Activated CD8-positive, alpha-beta memory T cell treated with anti-CD3 and anti-CD28 coated beads, Interleukin-2, amount 10 ng/mL, durations not matched to agents 7 days and 5 days (primary cell): ENCODE measurements around the gene CACNA2D3. TPM values are rescaled to one million over a fixed set of nuclear protein-coding genes. Genes with fewer than 3 reads are reported as not detected.

Source experiments
- ATAC-seq: fragments of 150-1000 bp; cut with Tn5 transposase; one replicate; pipeline ENCODE4 v1.10.0; 2021; ENCODE audit warnings: moderate library complexity
- CTCF ChIA-PET: fragments of 350-600 bp; sonication (Branson Sonifier 250); formaldehyde crosslinking; loops from one replicate; lab custom pipeline; 2021; ENCODE audit warnings: antibody characterized with exemption; lab: Charles Lee
- DNase-seq: peaks from one replicate; pipeline ENCODE4 v3.0.0-alpha.2; 2020
- H3K27ac Mint-ChIP-seq: one replicate; pipeline ENCODE4 v1.8.0; 2021; ENCODE audit warnings: mild to moderate bottlenecking, mixed read lengths
- H3K27me3 Mint-ChIP-seq: one replicate; pipeline ENCODE4 v1.8.0; 2021; ENCODE audit warnings: mixed read lengths
- H3K36me3 Mint-ChIP-seq: one replicate; pipeline ENCODE4 v1.8.0; 2021; ENCODE audit warnings: mild to moderate bottlenecking, mixed read lengths
- H3K4me1 Mint-ChIP-seq: one replicate; pipeline ENCODE4 v1.8.0; 2021; ENCODE audit warnings: mixed read lengths
- H3K4me3 Mint-ChIP-seq: one replicate; pipeline ENCODE4 v1.8.0; 2021; ENCODE audit warnings: mild to moderate bottlenecking, moderate library complexity, mixed read lengths
- H3K9me3 Mint-ChIP-seq: one replicate; pipeline ENCODE4 v1.8.0; 2022; ENCODE audit warnings: low read depth, mixed read lengths
- total RNA-seq, 2 experiments: library from RNA; stranded (reverse); gene quantifications; one replicate each; pipeline ENCODE4 v1.2.3, GENCODE V29; 2021

The CACNA2D3 gene
- total RNA-seq, 2 experiments from 2014 or later = not detected

DNA sequence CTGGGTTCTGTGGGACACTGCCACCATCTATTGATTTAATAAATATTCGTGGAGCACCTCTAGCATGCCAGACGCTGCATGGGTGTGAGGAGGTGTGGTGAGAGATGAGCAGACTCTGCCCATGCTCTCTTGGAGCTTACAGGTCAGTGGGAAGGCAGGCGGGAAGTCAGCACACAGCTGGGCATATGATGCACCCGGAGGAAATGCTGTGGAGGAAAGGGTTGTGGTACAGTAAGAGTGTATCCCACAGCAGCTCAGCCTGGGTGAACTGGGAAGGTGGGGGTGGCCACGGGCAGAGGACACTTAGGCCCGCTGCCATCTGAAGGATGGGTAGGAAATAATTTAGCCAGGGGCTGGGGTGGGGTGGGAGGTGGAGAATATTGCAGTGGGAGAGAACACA, 392.1 kb downstream of the CACNA2D3 start:
- DNase-seq (no peak), ATAC-seq (no peak)
- Mint-ChIP-seq H3K9me3 (peaks cover 6% of the 10 kb centered on the region), H3K36me3 (no peaks in the 10 kb centered on the region), H3K27ac (no peak overlapping the region), H3K4me3 (no peak overlapping the region), H3K4me1 (no peaks in the 10 kb centered on the region), H3K27me3 (no peaks in the 10 kb centered on the region)
- CTCF ChIA-PET = no interaction called here

GRCh38 chr3:54515441-54516213, 393.3 kb downstream of the CACNA2D3 start:
- H3K9me3 Mint-ChIP-seq = peaks cover 6% of the 10 kb centered on the region
- DNase-seq = no peak
- H3K4me1 Mint-ChIP-seq = no peaks in the 10 kb centered on the region
- ATAC-seq = no peak
- no peak overlapping the region for H3K27ac Mint-ChIP-seq
- CTCF ChIA-PET = no interaction called here
- no peaks in the 10 kb centered on the region for H3K27me3 Mint-ChIP-seq
- H3K36me3 Mint-ChIP-seq = no peaks in the 10 kb centered on the region
- H3K4me3 Mint-ChIP-seq = no peak overlapping the region

GRCh38 chr3:54517424-54517823, 395.1 kb downstream of the CACNA2D3 start:
- CTCF ChIA-PET = no interaction called here
- H3K36me3 Mint-ChIP-seq = no peaks in the 10 kb centered on the region
- H3K27me3 Mint-ChIP-seq = no peaks in the 10 kb centered on the region
- no peaks in the 10 kb centered on the region for H3K4me1 Mint-ChIP-seq
- no peak for DNase-seq
- no peak for ATAC-seq
- H3K27ac Mint-ChIP-seq = no peak overlapping the region
- H3K4me3 Mint-ChIP-seq = no peak overlapping the region
- peaks cover 4% of the 10 kb centered on the region for H3K9me3 Mint-ChIP-seq

DNA sequence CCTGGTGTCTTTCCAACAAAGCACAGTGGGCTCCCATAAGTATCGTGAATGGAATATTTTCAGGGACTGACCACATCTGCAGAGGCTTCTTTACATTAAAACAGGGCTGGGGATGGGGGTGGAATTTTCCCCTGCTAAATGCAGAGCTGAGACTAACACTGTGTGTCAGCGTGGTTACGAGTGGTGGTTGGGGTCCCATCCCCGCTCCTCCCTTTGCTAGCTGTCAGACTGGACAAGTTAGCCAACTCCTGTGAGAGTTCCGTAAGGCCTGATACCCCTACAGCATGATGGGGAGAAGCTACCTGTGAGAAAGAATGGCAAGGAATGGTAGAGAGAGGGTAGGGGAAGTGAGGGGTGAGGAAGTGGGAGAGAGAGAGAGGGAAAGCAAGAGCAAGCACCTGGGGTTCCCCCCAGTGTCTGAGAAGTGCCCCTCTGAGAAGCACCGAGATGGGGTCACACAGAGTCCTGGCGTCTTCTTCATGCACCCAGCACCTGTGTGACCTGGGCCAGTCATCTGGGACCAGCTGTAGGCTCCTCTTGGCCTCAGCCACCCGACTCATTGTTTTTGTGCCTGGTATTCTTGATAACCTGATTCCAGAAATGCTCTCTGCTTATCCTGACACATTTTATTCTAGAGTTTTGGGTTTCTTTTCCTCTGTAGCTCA, 395.8 kb downstream of the CACNA2D3 start:
- DNase-seq = no peak
- Mint-ChIP-seq H3K4me3 (no peak overlapping the region), H3K27me3 (no peaks in the 10 kb centered on the region), H3K4me1 (no peaks in the 10 kb centered on the region), H3K27ac (no peak overlapping the region), H3K36me3 (no peaks in the 10 kb centered on the region), H3K9me3 (peaks cover 4% of the 10 kb centered on the region)
- no peak for ATAC-seq
- CTCF ChIA-PET = no interaction called here

DNA sequence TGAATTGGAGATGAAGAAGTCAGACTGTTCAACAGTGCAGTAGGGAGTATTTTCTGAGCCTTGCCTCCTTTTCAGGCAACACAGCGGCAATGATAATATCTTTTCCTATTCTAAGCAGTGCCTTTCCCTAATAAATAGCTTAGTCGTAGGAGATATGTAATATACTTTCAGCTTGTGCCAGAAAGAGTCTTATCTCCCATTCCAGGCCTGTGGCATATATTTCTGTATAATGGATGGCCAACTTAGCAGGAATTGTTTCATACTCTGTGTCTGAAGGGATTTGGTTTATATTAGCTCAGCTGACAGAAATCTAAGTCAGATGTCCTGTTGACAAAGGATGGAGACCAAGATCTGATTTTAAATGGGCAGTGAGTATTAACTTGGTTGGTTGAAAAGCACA, 397.1 kb downstream of the CACNA2D3 start:
- H3K9me3 Mint-ChIP-seq = peaks cover 5% of the 10 kb centered on the region

GRCh38 chr3:54520060-54520459, 397.7 kb downstream of the CACNA2D3 start:
- Mint-ChIP-seq H3K36me3 (no peaks in the 10 kb centered on the region), H3K27ac (no peak overlapping the region), H3K4me1 (no peaks in the 10 kb centered on the region), H3K9me3 (peaks cover 2% of the 10 kb centered on the region), H3K27me3 (no peaks in the 10 kb centered on the region), H3K4me3 (no peak overlapping the region)
- no peak for DNase-seq
- CTCF ChIA-PET = no interaction called here
- ATAC-seq = no peak

More for the DNA sequence above, 397.1 kb downstream of the CACNA2D3 start:
- CTCF ChIA-PET = no interaction called here
- DNase-seq (no peak), ATAC-seq (no peak)
- no peak overlapping the region for H3K27ac Mint-ChIP-seq
- H3K27me3 Mint-ChIP-seq = no peaks in the 10 kb centered on the region
- H3K4me3 Mint-ChIP-seq = no peak overlapping the region
- H3K36me3 Mint-ChIP-seq = no peaks in the 10 kb centered on the region
- no peaks in the 10 kb centered on the region for H3K4me1 Mint-ChIP-seq

DNA sequence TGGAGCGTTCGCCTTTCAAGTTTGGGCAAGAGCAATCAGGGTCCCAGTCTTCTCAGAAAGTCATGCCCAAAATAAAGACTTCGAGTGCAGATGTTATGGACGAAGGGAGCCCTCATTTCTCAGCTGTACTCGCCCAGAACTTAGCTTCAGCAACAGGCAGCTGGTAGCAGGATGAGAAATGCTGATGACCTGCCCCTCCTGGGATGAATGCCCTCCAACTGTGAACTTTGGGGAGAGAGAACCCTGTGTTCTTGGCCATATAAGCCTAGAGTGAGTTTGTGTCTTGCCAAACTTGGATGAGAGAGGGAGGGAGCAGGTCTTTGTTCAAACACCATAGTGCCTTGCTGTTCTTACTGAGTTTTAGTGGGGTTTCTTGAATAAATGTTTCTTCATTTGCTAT, 405.2 kb downstream of the CACNA2D3 start:
- no peak for DNase-seq
- Mint-ChIP-seq H3K27ac (no peak overlapping the region), H3K4me3 (no peak overlapping the region), H3K27me3 (no peaks in the 10 kb centered on the region), H3K36me3 (no peaks in the 10 kb centered on the region), H3K4me1 (no peaks in the 10 kb centered on the region), H3K9me3 (peaks cover 2% of the 10 kb centered on the region)
- CTCF ChIA-PET = no interaction called here
- no peak for ATAC-seq

DNA sequence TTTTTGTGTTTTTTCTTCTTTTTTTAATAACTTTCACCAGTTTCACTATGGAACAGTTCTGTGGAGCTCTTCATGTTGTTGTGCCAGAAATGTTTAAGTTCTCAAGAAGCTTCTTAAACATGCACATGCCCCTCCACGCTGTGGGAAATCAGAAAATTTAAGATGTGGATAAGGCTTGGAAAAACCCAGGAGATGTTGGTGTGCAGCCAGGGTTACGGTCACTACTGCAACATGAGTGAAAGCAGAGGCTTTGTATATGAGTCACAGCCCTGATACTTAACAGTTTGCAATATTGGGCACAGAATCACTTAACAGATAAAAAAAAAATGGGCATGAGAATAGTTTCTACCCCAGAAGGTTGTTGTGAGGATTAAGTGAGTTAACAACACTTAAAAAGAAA, 405.6 kb downstream of the CACNA2D3 start:
- CTCF ChIA-PET = no interaction called here
- ATAC-seq = no peak
- no peaks in the 10 kb centered on the region for H3K36me3 Mint-ChIP-seq
- no peaks in the 10 kb centered on the region for H3K4me1 Mint-ChIP-seq
- no peak overlapping the region for H3K27ac Mint-ChIP-seq
- H3K4me3 Mint-ChIP-seq = no peak overlapping the region
- H3K27me3 Mint-ChIP-seq = no peaks in the 10 kb centered on the region
- peaks cover 2% of the 10 kb centered on the region for H3K9me3 Mint-ChIP-seq
- DNase-seq = no peak

DNA sequence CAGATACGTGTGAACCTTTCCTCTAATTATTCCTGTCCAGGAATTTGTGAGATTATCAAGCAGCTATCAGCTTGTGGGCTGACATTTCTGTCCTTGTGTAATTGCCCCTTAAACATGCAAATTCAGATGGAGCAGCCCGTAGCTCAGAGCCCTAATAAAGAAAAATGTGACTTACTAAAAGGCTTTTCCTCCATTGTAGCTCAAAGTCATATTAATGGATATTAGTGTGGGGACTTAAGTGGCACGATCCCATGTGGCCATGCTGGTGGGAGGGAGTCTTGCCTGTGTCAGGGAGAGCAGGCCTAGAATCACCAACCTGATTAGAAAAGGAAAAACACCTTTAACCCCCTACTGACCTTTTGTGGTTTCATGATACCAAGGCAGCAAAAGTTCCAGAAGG, 406.3 kb downstream of the CACNA2D3 start:
- Mint-ChIP-seq H3K27me3 (no peaks in the 10 kb centered on the region), H3K36me3 (no peaks in the 10 kb centered on the region), H3K4me1 (no peaks in the 10 kb centered on the region), H3K9me3 (peaks cover 2% of the 10 kb centered on the region), H3K27ac (no peak overlapping the region), H3K4me3 (no peak overlapping the region)
- CTCF ChIA-PET = no interaction called here
- no peak for DNase-seq
- no peak for ATAC-seq

GRCh38 chr3:54530091-54530490, 407.7 kb downstream of the CACNA2D3 start:
- Mint-ChIP-seq H3K9me3 (peaks cover 2% of the 10 kb centered on the region), H3K27me3 (no peaks in the 10 kb centered on the region), H3K27ac (no peak overlapping the region), H3K36me3 (no peaks in the 10 kb centered on the region), H3K4me3 (no peak overlapping the region), H3K4me1 (no peaks in the 10 kb centered on the region)
- no peak for ATAC-seq
- CTCF ChIA-PET = no interaction called here
- no peak for DNase-seq

DNA sequence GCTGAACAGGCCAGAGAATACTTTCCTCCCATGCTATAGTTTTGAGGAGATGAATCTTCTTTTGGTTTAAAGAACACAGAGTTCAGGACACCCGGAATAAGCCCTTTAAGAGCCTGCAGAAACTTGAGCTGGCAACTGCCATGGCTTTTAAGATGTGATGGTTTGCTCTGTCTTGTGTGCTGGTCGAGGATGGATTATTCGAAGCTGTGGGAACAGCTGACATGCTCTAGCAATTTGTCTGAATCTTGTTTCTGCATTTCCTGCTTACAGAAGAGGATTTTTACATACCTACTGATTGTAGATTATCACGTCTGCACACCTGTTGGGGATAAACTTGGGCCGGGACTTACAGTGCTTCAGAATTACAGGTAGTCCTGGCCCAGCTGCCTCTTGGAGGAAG, 408.6 kb downstream of the CACNA2D3 start:
- Mint-ChIP-seq H3K9me3 (peaks cover 2% of the 10 kb centered on the region), H3K27me3 (no peaks in the 10 kb centered on the region), H3K27ac (no peak overlapping the region), H3K4me3 (no peak overlapping the region), H3K36me3 (no peaks in the 10 kb centered on the region), H3K4me1 (no peaks in the 10 kb centered on the region)
- no peak for DNase-seq
- ATAC-seq = no peak
- CTCF ChIA-PET = no interaction called here

GRCh38 chr3:54531741-54532140, 409.4 kb downstream of the CACNA2D3 start:
- peaks cover 2% of the 10 kb centered on the region for H3K9me3 Mint-ChIP-seq
- H3K4me3 Mint-ChIP-seq = no peak overlapping the region
- CTCF ChIA-PET = no interaction called here
- H3K27ac Mint-ChIP-seq = no peak overlapping the region
- ATAC-seq (no peak), DNase-seq (no peak)
- H3K36me3 Mint-ChIP-seq = no peaks in the 10 kb centered on the region
- H3K27me3 Mint-ChIP-seq = no peaks in the 10 kb centered on the region
- H3K4me1 Mint-ChIP-seq = no peaks in the 10 kb centered on the region

GRCh38 chr3:54533856-54534255, 411.5 kb downstream of the CACNA2D3 start:
- CTCF ChIA-PET = no interaction called here
- Mint-ChIP-seq H3K27ac (no peak overlapping the region), H3K9me3 (peaks cover 2% of the 10 kb centered on the region), H3K27me3 (no peaks in the 10 kb centered on the region), H3K4me3 (no peak overlapping the region), H3K36me3 (no peaks in the 10 kb centered on the region), H3K4me1 (no peaks in the 10 kb centered on the region)
- ATAC-seq = no peak
- no peak for DNase-seq

- ATAC-seq = no peak
- Mint-ChIP-seq H3K9me3 (peaks cover 2% of the 10 kb centered on the region), H3K4me1 (no peaks in the 10 kb centered on the region), H3K27me3 (no peaks in the 10 kb centered on the region), H3K4me3 (no peak overlapping the region), H3K27ac (no peak overlapping the region), H3K36me3 (no peaks in the 10 kb centered on the region)
- DNase-seq = no peak
- CTCF ChIA-PET = no interaction called here
These were observed 413.3 kb downstream of the CACNA2D3 start for GRCh38 chr3:54535619-54536018.
